ENCODE data around the gene ELOVL1. TPM values are rescaled to one million over a fixed set of nuclear protein-coding genes. Genes with fewer than 3 reads are reported as not detected.

The ELOVL1 gene
- total RNA-seq, 1 experiment from 2014 or later: 128 TPM

DNA sequence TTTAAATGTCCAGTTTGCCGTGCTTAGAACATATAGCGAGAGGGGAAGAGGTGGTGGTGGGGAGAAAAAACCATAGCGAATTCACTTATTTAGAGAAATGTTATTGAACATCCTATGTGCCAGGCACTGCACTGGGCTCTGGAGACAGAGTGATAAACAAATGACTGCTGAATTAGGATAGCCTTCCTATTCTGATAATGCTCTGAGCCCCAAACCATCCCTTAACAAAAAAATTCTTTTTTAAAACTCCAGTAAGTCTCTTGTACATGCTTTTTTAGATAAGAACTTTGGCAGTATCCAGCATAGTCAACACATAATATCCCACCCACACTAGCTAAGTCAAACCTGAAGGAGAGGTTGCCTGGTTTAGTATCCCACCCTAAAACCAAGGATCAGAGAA is 30.4 kb upstream of the ELOVL1 start:
- ATAC-seq (no peak), DNase-seq (no peak)
- Histone ChIP-seq H3K4me2 (ENCODE audit: low read length) (no peak overlapping the region), H3K4me1 (ENCODE audit: insufficient read depth, low read length) (peaks cover 22% of the 10 kb centered on the region), H4K20me1 (ENCODE audit: low read length) (no peaks in the 10 kb centered on the region), H3K9ac (ENCODE audit: low read length) (no peak overlapping the region), H3K4me3 (ENCODE audit: low read length) (no peak overlapping the region), H3K9me3 (ENCODE audit: low read length) (no peaks in the 10 kb centered on the region), H3F3A (ENCODE audit: low read length, unreplicated experiment) (peaks cover 4% of the 10 kb centered on the region), H3K27ac (ENCODE audit: low read length) (no peak overlapping the region), H3K27me3 (ENCODE audit: low read length) (no peaks in the 10 kb centered on the region), H2AFZ (ENCODE audit: low read length) (no peak overlapping the region), H3K79me2 (ENCODE audit: low read length) (peaks cover 11% of the 10 kb centered on the region; the same call in 1 of the 2 replicates), H3K9me2 (replicated peaks; ENCODE audit: low read length) (no peaks in the 10 kb centered on the region), H3K36me3 (ENCODE audit: low read depth, low read length) (no peaks in the 10 kb centered on the region)
- intact Hi-C loops (cut with micrococcal nuclease): loop anchor here (5.0 kb wide), 1 partner anchor 171 kb away; no protein-coding TSS in a partner anchor
- BruUV-seq (replicated peaks): no TSS peak
- CTCF ChIA-PET: no interaction called here
- POLR2A ChIA-PET (ENCODE audit: unreplicated experiment): no interaction called here
- TF ChIP-seq EZH2phosphoT487 (IDR thresholded peaks at IDR 0.05; ENCODE audit: borderline replicate concordance, low read length) (no peak), EZH2 (IDR thresholded peaks at IDR 0.05; ENCODE audit: low read length, unreplicated experiment) (no peak)
- TF ChIP-seq, protein P1, sequence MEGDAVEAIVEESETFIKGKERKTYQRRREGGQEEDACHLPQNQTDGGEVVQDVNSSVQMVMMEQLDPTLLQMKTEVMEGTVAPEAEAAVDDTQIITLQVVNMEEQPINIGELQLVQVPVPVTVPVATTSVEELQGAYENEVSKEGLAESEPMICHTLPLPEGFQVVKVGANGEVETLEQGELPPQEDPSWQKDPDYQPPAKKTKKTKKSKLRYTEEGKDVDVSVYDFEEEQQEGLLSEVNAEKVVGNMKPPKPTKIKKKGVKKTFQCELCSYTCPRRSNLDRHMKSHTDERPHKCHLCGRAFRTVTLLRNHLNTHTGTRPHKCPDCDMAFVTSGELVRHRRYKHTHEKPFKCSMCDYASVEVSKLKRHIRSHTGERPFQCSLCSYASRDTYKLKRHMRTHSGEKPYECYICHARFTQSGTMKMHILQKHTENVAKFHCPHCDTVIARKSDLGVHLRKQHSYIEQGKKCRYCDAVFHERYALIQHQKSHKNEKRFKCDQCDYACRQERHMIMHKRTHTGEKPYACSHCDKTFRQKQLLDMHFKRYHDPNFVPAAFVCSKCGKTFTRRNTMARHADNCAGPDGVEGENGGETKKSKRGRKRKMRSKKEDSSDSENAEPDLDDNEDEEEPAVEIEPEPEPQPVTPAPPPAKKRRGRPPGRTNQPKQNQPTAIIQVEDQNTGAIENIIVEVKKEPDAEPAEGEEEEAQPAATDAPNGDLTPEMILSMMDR (conservative IDR thresholded peaks at IDR 0.05; ENCODE audit: low read depth, low read length): no peak

DNA sequence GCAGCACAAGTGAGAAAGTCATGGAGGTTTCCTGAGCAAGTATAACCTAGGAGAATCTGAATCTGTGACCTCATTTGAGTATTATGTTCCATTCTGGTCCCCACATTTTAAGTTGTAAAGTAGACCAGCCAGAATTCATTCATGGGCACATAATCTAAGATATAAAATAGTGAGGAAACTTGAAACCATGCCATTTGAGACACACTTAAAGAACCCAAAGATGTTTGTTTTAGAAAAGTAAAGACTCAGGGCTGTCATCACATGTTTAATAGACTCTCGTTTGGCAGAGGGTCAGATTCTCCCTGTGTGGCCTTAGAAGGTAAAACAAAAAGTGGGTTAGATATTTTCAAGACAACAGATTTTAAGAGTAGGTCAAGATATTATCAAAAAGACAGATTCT is 28.2 kb upstream of the ELOVL1 start:
- Histone ChIP-seq H3F3A (ENCODE audit: low read length, unreplicated experiment) (peaks cover 4% of the 10 kb centered on the region), H3K4me1 (ENCODE audit: insufficient read depth, low read length) (peaks cover 22% of the 10 kb centered on the region), H4K20me1 (ENCODE audit: low read length) (no peaks in the 10 kb centered on the region), H3K9me2 (replicated peaks; ENCODE audit: low read length) (no peaks in the 10 kb centered on the region), H3K79me2 (ENCODE audit: low read length) (peaks cover 16% of the 10 kb centered on the region), H3K4me2 (ENCODE audit: low read length) (peak overlapping the region; percentile 32), H3K27me3 (ENCODE audit: low read length) (no peaks in the 10 kb centered on the region), H2AFZ (ENCODE audit: low read length) (no peak overlapping the region), H3K9ac (ENCODE audit: low read length) (no peak overlapping the region), H3K4me3 (ENCODE audit: low read length) (peak overlapping the region; percentile 5; the same call in 1 of the 2 replicates), H3K36me3 (ENCODE audit: low read depth, low read length) (no peaks in the 10 kb centered on the region), H3K9me3 (ENCODE audit: low read length) (no peaks in the 10 kb centered on the region), H3K27ac (ENCODE audit: low read length) (peak overlapping the region; percentile 61)
- TF ChIP-seq EZH2 (IDR thresholded peaks at IDR 0.05; ENCODE audit: low read length, unreplicated experiment) (no peak), EZH2phosphoT487 (IDR thresholded peaks at IDR 0.05; ENCODE audit: borderline replicate concordance, low read length) (no peak)
- TF ChIP-seq, protein P1 (conservative IDR thresholded peaks at IDR 0.05; ENCODE audit: low read depth, low read length): no peak
- intact Hi-C loops (cut with micrococcal nuclease): loop anchor here (5.0 kb wide), 1 partner anchor 169 kb away; no protein-coding TSS in a partner anchor
- ATAC-seq: peak; percentile 87
- DNase-seq: peak; percentile 71
- ChIA-PET POLR2A (ENCODE audit: unreplicated experiment) (no interaction called here), CTCF (no interaction called here)
- no TSS peak for BruUV-seq (replicated peaks)

DNA sequence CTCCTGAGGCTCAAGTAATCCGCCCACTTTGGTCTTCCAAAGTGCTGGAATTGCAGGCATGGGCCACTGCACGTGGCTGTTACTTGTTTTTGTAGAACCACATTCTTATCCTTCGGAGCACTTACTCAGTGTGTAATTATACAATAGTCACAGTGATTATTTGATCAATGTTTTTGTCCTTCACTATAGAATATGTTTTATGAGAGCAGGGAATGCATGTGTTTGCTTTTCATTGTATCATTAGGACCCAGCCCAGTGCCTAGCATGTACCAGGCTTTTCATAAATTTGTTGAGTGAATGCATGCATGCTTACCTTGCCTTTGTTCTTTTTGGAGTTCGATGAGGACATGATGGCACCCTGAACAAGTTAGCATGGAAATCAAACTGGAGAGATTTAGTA is 27.7 kb upstream of the ELOVL1 start:
- TF ChIP-seq EZH2 (IDR thresholded peaks at IDR 0.05; ENCODE audit: low read length, unreplicated experiment): no peak
- TF ChIP-seq, protein P1 (conservative IDR thresholded peaks at IDR 0.05; ENCODE audit: low read depth, low read length): no peak
- no peak for TF ChIP-seq EZH2phosphoT487 (IDR thresholded peaks at IDR 0.05; ENCODE audit: borderline replicate concordance, low read length)
- Histone ChIP-seq H2AFZ (ENCODE audit: low read length) (no peak overlapping the region), H3K4me1 (ENCODE audit: insufficient read depth, low read length) (peaks cover 26% of the 10 kb centered on the region), H3K9me3 (ENCODE audit: low read length) (no peaks in the 10 kb centered on the region), H3K27me3 (ENCODE audit: low read length) (no peaks in the 10 kb centered on the region), H3K9ac (ENCODE audit: low read length) (no peak overlapping the region), H3K79me2 (ENCODE audit: low read length) (peaks cover 21% of the 10 kb centered on the region), H3F3A (ENCODE audit: low read length, unreplicated experiment) (peaks cover 4% of the 10 kb centered on the region), H3K36me3 (ENCODE audit: low read depth, low read length) (no peaks in the 10 kb centered on the region), H3K4me3 (ENCODE audit: low read length) (peak overlapping the region; percentile 5; the same call in 1 of the 2 replicates), H3K27ac (ENCODE audit: low read length) (peak overlapping the region; percentile 61), H3K4me2 (ENCODE audit: low read length) (peak overlapping the region; percentile 32), H3K9me2 (replicated peaks; ENCODE audit: low read length) (no peaks in the 10 kb centered on the region), H4K20me1 (ENCODE audit: low read length) (no peaks in the 10 kb centered on the region)
- BruUV-seq (replicated peaks): no TSS peak
- ChIA-PET POLR2A (ENCODE audit: unreplicated experiment) (no interaction called here), CTCF (interaction anchor here (0.6 kb wide), 1 partner anchor 549 kb away, joined by 3 read pairs; the partner anchor contains the start of gene ZNF691)
- intact Hi-C loops (cut with micrococcal nuclease): loop anchor here (5.0 kb wide), 1 partner anchor 168 kb away; no protein-coding TSS in a partner anchor
- DNase-seq: peak; percentile 7
- ATAC-seq: peak; percentile 50
